Gastroesophageal sphincter (tissue), 3 donors: ENCODE data around the gene RRP1B.

Experiments
- EP300 ChIP-seq: sonication (generic); formaldehyde crosslinking; IDR thresholded peaks from one replicate; pipeline ENCODE4 v1.6.1; 2017; ENCODE audit warnings: antibody characterized with exemption, mild to moderate bottlenecking
- POLR2A ChIP-seq, 2 donors: fragments of 450-650 bp; IDR thresholded peaks; one replicate each; pipeline ENCODE4 v1.6.1; 2017; ENCODE audit warnings: antibody characterized with exemption in 2 of 2, mild to moderate bottlenecking in 2 of 2, moderate library complexity in 1 of 2
- POLR2AphosphoS5 ChIP-seq: sonication (generic); formaldehyde crosslinking; IDR thresholded peaks from one replicate; pipeline ENCODE4 v1.6.1; 2017; ENCODE audit warnings: antibody characterized with exemption
- TF ChIP-seq, protein P1 (sequence below), 4 experiments: fragments of 200-600 bp in 2 of 4; fragments of 450-650 bp in 2 of 4; sonication (generic) in 1 of 4; IDR thresholded peaks; one replicate each; pipeline ENCODE4 v1.5.1; 2017 to 2019; ENCODE audit warnings: antibody characterized with exemption in 4 of 4, mild to moderate bottlenecking in 2 of 4, moderate library complexity in 2 of 4

DNA sequence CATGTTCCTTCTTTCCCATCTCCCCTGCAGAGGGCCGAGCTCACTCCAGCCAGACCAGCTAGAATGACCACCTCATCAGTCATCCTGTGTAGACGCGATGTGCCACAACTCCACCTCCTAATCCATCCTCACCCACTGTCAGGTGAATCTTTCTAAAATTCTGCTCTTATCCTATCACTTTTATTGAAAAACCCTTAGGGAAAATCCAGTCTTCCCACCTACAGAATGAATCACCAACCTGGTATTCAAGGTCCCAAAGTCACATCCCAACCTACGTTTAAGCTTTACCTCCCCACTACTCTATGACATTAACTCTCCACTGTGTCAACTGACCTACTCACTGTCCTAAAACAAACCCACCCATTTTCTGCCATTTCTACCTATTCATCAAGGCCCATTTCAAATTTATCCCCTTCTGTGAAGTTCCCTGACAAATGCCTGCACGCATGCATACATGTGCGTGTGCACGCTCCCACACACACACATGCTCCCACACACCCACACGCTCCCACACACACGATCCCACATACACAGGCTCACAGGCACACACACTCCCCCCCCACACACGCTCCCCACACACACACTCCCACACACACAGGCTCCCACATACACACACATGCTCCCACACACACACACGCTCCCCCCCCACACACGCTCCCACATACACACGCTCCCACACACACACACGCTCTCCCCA lies 27.8 kb upstream of the RRP1B start:
- TF ChIP-seq, protein P1, sequence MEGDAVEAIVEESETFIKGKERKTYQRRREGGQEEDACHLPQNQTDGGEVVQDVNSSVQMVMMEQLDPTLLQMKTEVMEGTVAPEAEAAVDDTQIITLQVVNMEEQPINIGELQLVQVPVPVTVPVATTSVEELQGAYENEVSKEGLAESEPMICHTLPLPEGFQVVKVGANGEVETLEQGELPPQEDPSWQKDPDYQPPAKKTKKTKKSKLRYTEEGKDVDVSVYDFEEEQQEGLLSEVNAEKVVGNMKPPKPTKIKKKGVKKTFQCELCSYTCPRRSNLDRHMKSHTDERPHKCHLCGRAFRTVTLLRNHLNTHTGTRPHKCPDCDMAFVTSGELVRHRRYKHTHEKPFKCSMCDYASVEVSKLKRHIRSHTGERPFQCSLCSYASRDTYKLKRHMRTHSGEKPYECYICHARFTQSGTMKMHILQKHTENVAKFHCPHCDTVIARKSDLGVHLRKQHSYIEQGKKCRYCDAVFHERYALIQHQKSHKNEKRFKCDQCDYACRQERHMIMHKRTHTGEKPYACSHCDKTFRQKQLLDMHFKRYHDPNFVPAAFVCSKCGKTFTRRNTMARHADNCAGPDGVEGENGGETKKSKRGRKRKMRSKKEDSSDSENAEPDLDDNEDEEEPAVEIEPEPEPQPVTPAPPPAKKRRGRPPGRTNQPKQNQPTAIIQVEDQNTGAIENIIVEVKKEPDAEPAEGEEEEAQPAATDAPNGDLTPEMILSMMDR (IDR thresholded peaks at IDR 0.05) = no peak
- TF ChIP-seq POLR2A (IDR thresholded peaks at IDR 0.05) (no peak), POLR2AphosphoS5 (no peak), EP300 (no peak)
